ENCODE measurements around the gene PLEKHM1.

DNA sequence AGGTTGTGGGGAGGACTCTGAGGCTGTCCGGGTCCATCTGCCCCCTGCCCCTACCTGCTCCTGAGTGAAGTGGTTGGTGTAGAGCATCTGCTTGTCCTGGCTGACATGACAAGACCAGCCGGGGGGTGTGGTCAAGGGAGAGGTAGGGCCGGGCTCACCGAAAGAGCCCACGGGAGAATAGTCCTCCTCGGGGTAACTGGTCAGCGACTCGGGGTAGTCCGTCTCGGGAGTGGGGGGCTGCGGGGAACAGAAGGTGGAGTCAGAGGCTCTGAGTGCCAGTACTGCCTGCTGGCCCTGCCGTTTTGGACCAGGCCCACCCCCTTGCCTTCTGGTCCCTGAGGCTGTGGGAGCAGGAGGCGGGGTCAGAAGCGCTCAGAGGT lies 85.7 kb downstream of the PLEKHM1 start:
- TF ChIP-seq, protein P1, sequence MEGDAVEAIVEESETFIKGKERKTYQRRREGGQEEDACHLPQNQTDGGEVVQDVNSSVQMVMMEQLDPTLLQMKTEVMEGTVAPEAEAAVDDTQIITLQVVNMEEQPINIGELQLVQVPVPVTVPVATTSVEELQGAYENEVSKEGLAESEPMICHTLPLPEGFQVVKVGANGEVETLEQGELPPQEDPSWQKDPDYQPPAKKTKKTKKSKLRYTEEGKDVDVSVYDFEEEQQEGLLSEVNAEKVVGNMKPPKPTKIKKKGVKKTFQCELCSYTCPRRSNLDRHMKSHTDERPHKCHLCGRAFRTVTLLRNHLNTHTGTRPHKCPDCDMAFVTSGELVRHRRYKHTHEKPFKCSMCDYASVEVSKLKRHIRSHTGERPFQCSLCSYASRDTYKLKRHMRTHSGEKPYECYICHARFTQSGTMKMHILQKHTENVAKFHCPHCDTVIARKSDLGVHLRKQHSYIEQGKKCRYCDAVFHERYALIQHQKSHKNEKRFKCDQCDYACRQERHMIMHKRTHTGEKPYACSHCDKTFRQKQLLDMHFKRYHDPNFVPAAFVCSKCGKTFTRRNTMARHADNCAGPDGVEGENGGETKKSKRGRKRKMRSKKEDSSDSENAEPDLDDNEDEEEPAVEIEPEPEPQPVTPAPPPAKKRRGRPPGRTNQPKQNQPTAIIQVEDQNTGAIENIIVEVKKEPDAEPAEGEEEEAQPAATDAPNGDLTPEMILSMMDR (IDR thresholded peaks at IDR 0.05): no peak
- no peak for TF ChIP-seq POLR2A (IDR thresholded peaks at IDR 0.05)
